ENCODE measurements around the gene B3GNT8.

DNA sequence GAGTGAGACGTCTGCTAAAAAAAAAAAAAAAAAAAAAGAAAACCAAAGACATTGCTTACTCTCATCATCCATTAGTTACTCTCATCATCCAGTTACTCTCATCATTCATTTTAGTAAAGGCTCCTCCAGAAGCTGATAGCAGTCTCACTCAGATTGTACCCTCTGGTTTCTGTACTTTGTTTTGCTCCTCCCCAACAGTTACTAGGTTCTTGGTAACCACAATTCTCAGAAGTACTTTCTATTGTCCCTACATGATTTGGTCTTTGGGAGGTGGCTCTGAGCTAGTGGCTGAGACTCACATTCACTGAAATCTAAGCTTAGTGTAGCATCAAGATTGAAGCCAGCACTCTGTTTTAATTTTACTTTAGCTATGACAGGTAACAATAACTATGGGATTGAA lies 30.1 kb upstream of the B3GNT8 start:
- TF ChIP-seq, protein P1, sequence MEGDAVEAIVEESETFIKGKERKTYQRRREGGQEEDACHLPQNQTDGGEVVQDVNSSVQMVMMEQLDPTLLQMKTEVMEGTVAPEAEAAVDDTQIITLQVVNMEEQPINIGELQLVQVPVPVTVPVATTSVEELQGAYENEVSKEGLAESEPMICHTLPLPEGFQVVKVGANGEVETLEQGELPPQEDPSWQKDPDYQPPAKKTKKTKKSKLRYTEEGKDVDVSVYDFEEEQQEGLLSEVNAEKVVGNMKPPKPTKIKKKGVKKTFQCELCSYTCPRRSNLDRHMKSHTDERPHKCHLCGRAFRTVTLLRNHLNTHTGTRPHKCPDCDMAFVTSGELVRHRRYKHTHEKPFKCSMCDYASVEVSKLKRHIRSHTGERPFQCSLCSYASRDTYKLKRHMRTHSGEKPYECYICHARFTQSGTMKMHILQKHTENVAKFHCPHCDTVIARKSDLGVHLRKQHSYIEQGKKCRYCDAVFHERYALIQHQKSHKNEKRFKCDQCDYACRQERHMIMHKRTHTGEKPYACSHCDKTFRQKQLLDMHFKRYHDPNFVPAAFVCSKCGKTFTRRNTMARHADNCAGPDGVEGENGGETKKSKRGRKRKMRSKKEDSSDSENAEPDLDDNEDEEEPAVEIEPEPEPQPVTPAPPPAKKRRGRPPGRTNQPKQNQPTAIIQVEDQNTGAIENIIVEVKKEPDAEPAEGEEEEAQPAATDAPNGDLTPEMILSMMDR (IDR thresholded peaks at IDR 0.05; ENCODE audit: low read depth, low read length): no peak
- TF ChIP-seq, protein P2, sequence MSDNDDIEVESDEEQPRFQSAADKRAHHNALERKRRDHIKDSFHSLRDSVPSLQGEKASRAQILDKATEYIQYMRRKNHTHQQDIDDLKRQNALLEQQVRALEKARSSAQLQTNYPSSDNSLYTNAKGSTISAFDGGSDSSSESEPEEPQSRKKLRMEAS (IDR thresholded peaks at IDR 0.05; ENCODE audit: low read depth, low read length): no peak
